Naive thymus-derived CD4-positive, alpha-beta T cell (primary cell): ENCODE measurements around the gene ARNT2. TPM values are rescaled to one million over a fixed set of nuclear protein-coding genes. Genes with fewer than 3 reads are reported as not detected.

Experiments
- ATAC-seq: fragments of 150-1000 bp; cut with Tn5 transposase; 2 replicates; pipeline ENCODE4 v1.10.0; 2021; ENCODE audit warnings: mild to moderate bottlenecking, moderate library complexity
- CTCF ChIA-PET: fragments of 350-600 bp; sonication (Branson Sonifier 250); formaldehyde crosslinking; loops from one replicate; lab custom pipeline; 2021; ENCODE audit warnings: antibody characterized with exemption; lab: Charles Lee
- POLR2A ChIA-PET: fragments of 350-600 bp; sonication (Branson Sonifier 250); formaldehyde crosslinking; loops from one replicate; lab custom pipeline; 2021; ENCODE audit warnings: antibody characterized with exemption, inconsistent platforms; lab: Charles Lee
- DNase-seq, 9 donors: peaks; one replicate each; pipeline versions ENCODE4 v3.0.0 to v3.0.0-alpha.2; 2020 to 2022; ENCODE audit warnings: mixed read lengths in 1 of 9
- H3K27ac ChIP-seq: one replicate; pipeline ENCODE4 v1.7.0; 2013; ENCODE audit warnings: mild to moderate bottlenecking, low read depth, low read length, moderate library complexity
- H3K27me3 ChIP-seq, 2 donors: one replicate each; pipeline ENCODE4 v1.7.0; 2013; ENCODE audit warnings: low read length in 2 of 2, mild to moderate bottlenecking in 2 of 2, moderate library complexity in 2 of 2; ENCODE audit not compliant: control insufficient read depth in 2 of 2, insufficient read depth in 2 of 2
- H3K36me3 ChIP-seq, 3 experiments: 1 replicate in 2 of 3; 2 replicates in 1 of 3; pipeline ENCODE4 v1.7.0; 2013; ENCODE audit warnings: low read length in 3 of 3, mild to moderate bottlenecking in 3 of 3, moderate library complexity in 1 of 3; ENCODE audit not compliant: insufficient read depth in 3 of 3, control insufficient read depth in 2 of 3
- H3K4me1 ChIP-seq, 2 donors: one replicate each; pipeline ENCODE4 v1.7.0; 2013; ENCODE audit warnings: low read length in 2 of 2, mild to moderate bottlenecking in 2 of 2, moderate library complexity in 1 of 2; ENCODE audit not compliant: control insufficient read depth in 2 of 2, insufficient read depth in 2 of 2
- H3K4me3 ChIP-seq: 2 replicates; pipeline ENCODE4 v1.7.0; 2013; ENCODE audit warnings: mild to moderate bottlenecking, low read length
- H3K9me3 ChIP-seq, 3 experiments: 1 replicate in 2 of 3; 2 replicates in 1 of 3; pipeline ENCODE4 v1.7.0; 2013; ENCODE audit warnings: low read length in 3 of 3; ENCODE audit not compliant: control insufficient read depth in 2 of 3
- H3K27ac Mint-ChIP-seq, 9 donors: one replicate each; pipeline ENCODE4 v1.8.0; 2020 to 2022; ENCODE audit warnings: mixed read lengths in 9 of 9, mild to moderate bottlenecking in 8 of 9, moderate library complexity in 5 of 9, inconsistent platforms in 2 of 9
- H3K27me3 Mint-ChIP-seq, 5 donors: one replicate each; pipeline ENCODE4 v1.8.0; 2021 to 2022; ENCODE audit warnings: mixed read lengths in 5 of 5, mild to moderate bottlenecking in 1 of 5
- H3K36me3 Mint-ChIP-seq, 5 donors: one replicate each; pipeline ENCODE4 v1.8.0; 2020 to 2022; ENCODE audit warnings: mixed read lengths in 5 of 5, mild to moderate bottlenecking in 3 of 5, inconsistent platforms in 1 of 5
- H3K4me1 Mint-ChIP-seq, 7 donors: one replicate each; pipeline ENCODE4 v1.8.0; 2020 to 2022; ENCODE audit warnings: mixed read lengths in 7 of 7, mild to moderate bottlenecking in 3 of 7, inconsistent platforms in 1 of 7
- H3K4me3 Mint-ChIP-seq, 10 donors: one replicate each; pipeline ENCODE4 v1.8.0; 2020 to 2022; ENCODE audit warnings: mild to moderate bottlenecking in 10 of 10, mixed read lengths in 10 of 10, moderate library complexity in 6 of 10, inconsistent platforms in 2 of 10
- H3K9me3 Mint-ChIP-seq, 11 donors: one replicate each; pipeline ENCODE4 v1.8.0; 2020 to 2022; ENCODE audit warnings: mixed read lengths in 11 of 11, mild to moderate bottlenecking in 4 of 11, inconsistent platforms in 1 of 11, moderate library complexity in 1 of 11
- intact Hi-C, 2 donors: fragments of 100-400 bp; cut with micrococcal nuclease; formaldehyde crosslinking; loops; one replicate each; pipeline ENCODE4 v1.15.1; 2023
- polyA plus RNA-seq, 2 donors: library from polyadenylated mRNA; unstranded; fragments of 300-500 nt; fragmentation: Illumina TruSeq; gene quantifications; one replicate each; pipeline ENCODE4 v1.2.3, GENCODE V29; 2021
- total RNA-seq, 6 experiments: library from RNA in 5 of 6; stranded (reverse) in 5 of 6; gene quantifications; 1 replicate in 5 of 6; 2 replicates in 1 of 6; pipeline ENCODE4 v1.2.3 and lab custom pipeline; 2021 to 2026

The ARNT2 gene
- total and polyA plus RNA-seq, 7 experiments from 2014 or later, result not detected

DNA sequence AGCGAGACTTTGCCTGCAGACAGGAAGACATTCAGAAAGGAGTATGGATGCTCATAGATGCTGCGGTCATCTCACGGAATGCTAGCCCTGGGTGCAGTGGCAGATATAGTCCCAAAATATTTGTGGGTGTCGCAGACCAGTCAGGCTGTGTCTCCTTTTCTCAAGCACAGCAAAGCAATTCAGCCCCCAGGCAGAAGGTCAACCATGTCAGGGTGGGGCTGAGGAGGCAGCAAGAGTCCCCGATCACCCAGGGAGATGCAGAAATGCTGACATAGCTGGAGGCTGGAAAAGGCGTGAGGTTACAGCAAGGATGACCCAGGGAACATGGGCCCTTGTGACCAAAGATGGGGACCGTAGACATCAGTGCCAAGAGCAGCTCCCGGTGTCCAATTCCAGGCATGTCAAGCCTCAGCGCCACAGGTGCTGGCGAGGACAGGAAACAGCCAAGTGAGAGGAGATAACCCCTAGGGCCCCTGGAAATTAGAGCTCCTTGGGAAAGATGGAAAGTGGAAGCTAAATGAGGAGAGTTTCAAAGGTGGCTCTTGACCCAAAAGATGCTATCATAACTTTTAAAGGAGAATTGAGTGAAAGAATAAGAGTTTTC, 209.7 kb downstream of the ARNT2 start:
- intact Hi-C loops, result no loop called here
- ATAC-seq, result no peak
- Mint-ChIP-seq H3K4me3 (no peak overlapping the region), H3K27ac (no peak overlapping the region), H3K9me3 (peaks cover 0 to 1% (median 0%) of the 10 kb centered on the region in 11 donors), H3K36me3 (no peaks in the 10 kb centered on the region), H3K4me1 (no peaks in the 10 kb centered on the region), H3K27me3 (peaks cover 12 to 40% (median 24%) of the 10 kb centered on the region in 5 donors)
- H3K36me3 ChIP-seq, result no peaks in the 10 kb centered on the region
- H3K27me3 ChIP-seq, result no peaks in the 10 kb centered on the region
- H3K27ac ChIP-seq, result no peak overlapping the region
- ChIA-PET CTCF (interaction anchor here (0.7 kb wide), 1 partner anchor 101 kb away, joined by 3 read pairs; no protein-coding TSS in a partner anchor), POLR2A (no interaction called here)
- no peak for DNase-seq
- H3K4me1 ChIP-seq, result no peaks in the 10 kb centered on the region
- no peaks in the 10 kb centered on the region for H3K9me3 ChIP-seq
- H3K4me3 ChIP-seq, result no peak overlapping the region

DNA sequence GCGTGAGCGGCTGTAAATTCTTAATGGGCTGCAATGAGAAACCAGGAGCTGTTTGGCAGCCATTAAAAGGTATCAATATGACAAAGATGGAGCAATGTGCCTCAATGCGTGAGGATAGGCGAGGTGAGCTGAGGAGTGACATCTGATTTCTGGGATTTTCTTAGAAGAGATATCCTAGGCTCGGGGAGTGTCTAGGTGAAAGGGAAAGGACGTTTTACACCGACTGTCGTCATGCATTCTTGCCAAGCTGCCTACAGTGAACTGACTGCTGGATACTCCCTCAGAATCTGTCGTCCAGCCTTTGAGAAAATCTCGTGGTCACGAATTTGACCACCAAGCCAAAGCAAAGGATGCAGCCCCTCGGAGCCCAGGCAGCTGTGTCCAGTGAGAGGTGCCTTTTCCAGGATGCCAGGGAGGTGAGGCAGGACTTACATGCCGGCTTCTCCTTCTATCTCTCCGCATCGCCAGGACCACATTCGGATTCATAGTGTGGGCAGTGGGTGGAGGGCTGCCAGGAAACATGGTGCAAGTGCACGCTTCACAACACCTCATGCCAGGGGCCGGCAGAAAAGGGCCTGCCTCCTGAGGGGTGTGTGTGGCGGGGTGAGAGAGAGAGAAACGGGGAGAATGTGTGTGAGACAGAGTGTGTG, 210.7 kb downstream of the ARNT2 start:
- no peaks in the 10 kb centered on the region for H3K9me3 ChIP-seq
- ChIA-PET POLR2A (no interaction called here), CTCF (interaction anchor here (0.7 kb wide), 1 partner anchor 102 kb away, joined by 3 read pairs; no protein-coding TSS in a partner anchor)
- DNase-seq (no peak), ATAC-seq (no peak)
- no peaks in the 10 kb centered on the region for H3K27me3 ChIP-seq
- no peak overlapping the region for H3K4me3 ChIP-seq
- H3K27ac Mint-ChIP-seq, result no peak overlapping the region
- H3K27me3 Mint-ChIP-seq, result peaks cover 7 to 47% (median 31%) of the 10 kb centered on the region in 5 donors
- H3K4me3 Mint-ChIP-seq, result no peak overlapping the region
- intact Hi-C loops, result no loop called here
- no peak overlapping the region for H3K27ac ChIP-seq
- H3K36me3 Mint-ChIP-seq, result no peaks in the 10 kb centered on the region
- H3K36me3 ChIP-seq, result no peaks in the 10 kb centered on the region
- H3K9me3 Mint-ChIP-seq, result peaks cover 0 to 1% (median 0%) of the 10 kb centered on the region in 11 donors
- H3K4me1 ChIP-seq, result no peaks in the 10 kb centered on the region
- H3K4me1 Mint-ChIP-seq, result no peaks in the 10 kb centered on the region

DNA sequence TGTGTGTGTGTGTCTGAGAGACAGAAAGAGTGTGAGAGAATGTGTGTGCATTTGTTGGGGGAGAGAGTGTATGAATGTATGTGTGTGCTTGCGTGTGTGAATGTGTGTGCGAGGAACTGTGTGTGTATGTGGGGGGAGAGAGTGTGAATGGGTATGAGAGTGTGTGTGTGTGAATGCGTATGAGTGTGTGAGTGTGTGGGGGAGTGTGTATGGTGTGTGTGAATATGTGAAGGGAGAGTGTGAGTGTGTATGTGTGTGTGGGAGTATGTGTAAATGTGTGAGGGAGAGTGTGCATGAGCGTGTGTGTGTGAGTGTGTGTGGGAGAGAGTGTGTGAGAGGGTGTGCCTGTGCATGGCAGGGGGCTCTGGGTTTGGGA, 211.2 kb downstream of the ARNT2 start:
- Histone ChIP-seq H3K9me3 (no peaks in the 10 kb centered on the region), H3K27me3 (no peaks in the 10 kb centered on the region), H3K4me3 (no peak overlapping the region), H3K36me3 (no peaks in the 10 kb centered on the region), H3K4me1 (no peaks in the 10 kb centered on the region), H3K27ac (no peak overlapping the region)
- CTCF ChIA-PET, result no interaction called here
- ATAC-seq (no peak), DNase-seq (no peak)
- POLR2A ChIA-PET, result no interaction called here
- intact Hi-C loops, result no loop called here
- peaks cover 5 to 47% (median 31%) of the 10 kb centered on the region in 5 donors for H3K27me3 Mint-ChIP-seq
- no peak overlapping the region for H3K4me3 Mint-ChIP-seq
- H3K9me3 Mint-ChIP-seq, result peaks cover 0 to 1% (median 0%) of the 10 kb centered on the region in 11 donors
- H3K4me1 Mint-ChIP-seq, result no peaks in the 10 kb centered on the region
- no peak overlapping the region for H3K27ac Mint-ChIP-seq
- H3K36me3 Mint-ChIP-seq, result no peaks in the 10 kb centered on the region

DNA sequence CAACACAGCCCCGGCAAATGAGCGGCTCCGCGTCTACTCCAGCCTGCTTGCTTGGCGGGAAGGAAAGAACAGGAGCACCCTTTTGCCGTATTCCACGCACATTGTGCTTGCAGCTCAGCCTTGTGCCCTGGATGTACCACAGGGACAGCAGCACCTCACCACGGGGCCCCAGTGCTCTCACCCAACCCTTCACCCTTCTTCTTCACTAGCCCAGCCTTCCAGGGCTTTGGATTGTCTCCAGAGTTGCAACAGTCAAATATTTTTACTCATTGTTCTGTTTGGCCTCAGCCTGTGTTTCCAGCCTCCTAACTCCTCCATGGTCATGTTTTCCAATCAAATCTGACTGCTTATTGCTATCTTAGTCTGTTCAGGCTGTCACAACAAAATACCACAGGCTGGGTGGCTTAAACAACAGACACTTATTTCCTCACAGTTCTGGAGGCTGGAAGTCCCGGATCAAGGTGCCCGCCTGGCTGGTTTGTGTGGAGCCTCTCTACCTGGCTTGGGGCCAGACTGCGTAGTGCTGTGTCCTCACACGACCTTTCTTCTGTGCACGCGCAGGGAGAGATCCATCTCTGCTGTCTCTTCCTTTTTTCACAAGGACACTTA, 211.7 kb downstream of the ARNT2 start:
- Mint-ChIP-seq H3K4me3 (no peak overlapping the region), H3K27me3 (peaks cover 5 to 49% (median 31%) of the 10 kb centered on the region in 5 donors), H3K9me3 (peaks cover 0 to 1% (median 0%) of the 10 kb centered on the region in 11 donors), H3K4me1 (no peaks in the 10 kb centered on the region), H3K36me3 (no peaks in the 10 kb centered on the region), H3K27ac (no peak overlapping the region)
- no peak overlapping the region for H3K4me3 ChIP-seq
- ATAC-seq (no peak), DNase-seq (no peak)
- no peaks in the 10 kb centered on the region for H3K36me3 ChIP-seq
- no peak overlapping the region for H3K27ac ChIP-seq
- ChIA-PET POLR2A (no interaction called here), CTCF (no interaction called here)
- H3K27me3 ChIP-seq, result no peaks in the 10 kb centered on the region
- H3K4me1 ChIP-seq, result no peaks in the 10 kb centered on the region
- no peaks in the 10 kb centered on the region for H3K9me3 ChIP-seq
- intact Hi-C loops, result no loop called here

DNA sequence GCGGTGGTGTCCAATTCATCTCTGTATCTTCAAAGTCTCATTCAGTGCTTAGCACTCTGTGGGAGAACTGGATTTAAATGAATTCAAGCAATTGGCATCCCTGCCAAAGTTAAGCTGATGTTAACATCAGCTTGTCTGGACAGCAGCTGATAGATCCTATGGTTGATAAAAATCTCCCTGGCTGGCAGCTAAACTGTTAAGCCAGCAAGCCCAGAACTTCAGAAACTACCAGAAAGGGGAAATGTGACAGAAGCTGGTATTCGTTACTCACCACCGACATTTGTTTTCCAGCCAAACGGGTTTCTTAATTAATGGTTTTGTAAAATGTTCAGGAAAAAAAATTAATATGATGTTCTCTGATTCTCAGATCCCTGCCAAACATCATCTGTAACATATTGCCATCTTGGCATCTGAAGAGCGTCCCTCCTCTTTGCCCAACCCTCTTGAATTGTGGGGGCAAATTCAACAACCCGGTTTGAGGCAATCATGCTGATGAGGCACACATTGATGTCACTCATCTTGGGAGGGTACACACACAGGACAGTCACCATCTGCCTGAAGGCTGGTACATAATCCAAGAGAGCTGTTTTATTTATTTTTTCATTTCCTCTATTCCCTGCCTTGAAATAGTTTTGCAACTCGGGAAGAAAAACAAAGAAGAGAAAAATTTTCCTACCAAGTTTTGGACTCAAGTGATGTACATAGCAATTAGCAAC, 214.7 kb downstream of the ARNT2 start:
- Mint-ChIP-seq H3K36me3 (peaks cover 0 to 7% (median 0%) of the 10 kb centered on the region in 5 donors), H3K27me3 (peaks cover 9 to 58% (median 33%) of the 10 kb centered on the region in 5 donors), H3K4me3 (no peak overlapping the region), H3K4me1 (no peaks in the 10 kb centered on the region), H3K27ac (no peak overlapping the region), H3K9me3 (peaks cover 0 to 26% (median 12%) of the 10 kb centered on the region in 11 donors)
- no peak overlapping the region for H3K4me3 ChIP-seq
- no peaks in the 10 kb centered on the region for H3K9me3 ChIP-seq
- H3K36me3 ChIP-seq, result no peaks in the 10 kb centered on the region
- H3K27ac ChIP-seq, result no peak overlapping the region
- DNase-seq (no peak), ATAC-seq (no peak)
- ChIA-PET CTCF (no interaction called here), POLR2A (no interaction called here)
- H3K4me1 ChIP-seq, result no peaks in the 10 kb centered on the region
- intact Hi-C loops, result no loop called here
- H3K27me3 ChIP-seq, result no peaks in the 10 kb centered on the region

DNA sequence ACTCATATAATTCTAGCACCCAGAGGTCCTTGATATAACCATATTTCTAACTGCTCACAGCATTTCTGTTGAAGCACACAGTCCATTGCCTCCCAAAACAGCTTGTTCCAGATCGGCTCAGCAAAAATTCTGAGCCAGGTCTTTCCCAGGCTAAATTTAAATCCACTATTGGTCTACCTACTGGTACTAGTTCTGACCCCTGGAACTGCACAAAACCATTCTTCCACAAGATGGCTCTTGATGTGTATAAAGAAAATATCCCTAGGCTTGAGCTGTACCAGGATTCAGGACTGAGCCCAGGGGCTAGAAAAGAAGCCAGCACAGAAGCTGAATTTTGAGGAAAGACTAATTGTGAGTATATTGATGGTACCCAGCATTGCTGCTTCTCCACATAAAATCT, 215.5 kb downstream of the ARNT2 start:
- CTCF ChIA-PET, result no interaction called here
- H3K27ac ChIP-seq, result no peak overlapping the region
- H3K4me3 Mint-ChIP-seq, result no peak overlapping the region
- no peaks in the 10 kb centered on the region for H3K27me3 ChIP-seq
- peaks cover 10 to 54% (median 33%) of the 10 kb centered on the region in 5 donors for H3K27me3 Mint-ChIP-seq
- H3K9me3 Mint-ChIP-seq, result peaks cover 0 to 26% (median 12%) of the 10 kb centered on the region in 11 donors
- no peaks in the 10 kb centered on the region for H3K36me3 ChIP-seq
- H3K4me1 ChIP-seq, result no peaks in the 10 kb centered on the region
- POLR2A ChIA-PET, result no interaction called here
- H3K36me3 Mint-ChIP-seq, result peaks cover 0 to 7% (median 0%) of the 10 kb centered on the region in 5 donors
- no peaks in the 10 kb centered on the region for H3K4me1 Mint-ChIP-seq
- no peak overlapping the region for H3K4me3 ChIP-seq
- DNase-seq (no peak), ATAC-seq (no peak)
- no peak overlapping the region for H3K27ac Mint-ChIP-seq
- intact Hi-C loops, result no loop called here
- H3K9me3 ChIP-seq, result no peaks in the 10 kb centered on the region
